ENCODE measurements around the gene E2F8.

DNA sequence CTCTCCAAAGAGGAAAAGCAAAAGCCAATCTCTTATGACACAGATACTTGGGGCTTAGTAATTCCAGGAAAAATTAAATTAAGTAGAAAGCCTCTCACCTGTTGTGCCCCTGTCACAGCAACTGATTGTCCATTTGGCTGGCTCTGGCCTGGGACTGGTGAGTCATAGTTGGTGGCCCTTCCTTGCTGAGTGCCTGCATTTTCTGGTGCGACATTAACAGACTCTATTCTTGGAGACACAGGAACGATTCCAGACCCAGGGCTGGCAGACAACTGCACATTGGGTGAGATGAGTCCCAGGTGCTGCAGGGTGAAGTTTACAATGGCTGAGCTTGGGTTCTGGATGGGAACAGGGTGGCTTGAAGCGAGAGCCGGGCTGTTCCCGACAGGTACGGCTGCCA is 15.6 kb downstream of the E2F8 start:
- TF ChIP-seq, protein P1, sequence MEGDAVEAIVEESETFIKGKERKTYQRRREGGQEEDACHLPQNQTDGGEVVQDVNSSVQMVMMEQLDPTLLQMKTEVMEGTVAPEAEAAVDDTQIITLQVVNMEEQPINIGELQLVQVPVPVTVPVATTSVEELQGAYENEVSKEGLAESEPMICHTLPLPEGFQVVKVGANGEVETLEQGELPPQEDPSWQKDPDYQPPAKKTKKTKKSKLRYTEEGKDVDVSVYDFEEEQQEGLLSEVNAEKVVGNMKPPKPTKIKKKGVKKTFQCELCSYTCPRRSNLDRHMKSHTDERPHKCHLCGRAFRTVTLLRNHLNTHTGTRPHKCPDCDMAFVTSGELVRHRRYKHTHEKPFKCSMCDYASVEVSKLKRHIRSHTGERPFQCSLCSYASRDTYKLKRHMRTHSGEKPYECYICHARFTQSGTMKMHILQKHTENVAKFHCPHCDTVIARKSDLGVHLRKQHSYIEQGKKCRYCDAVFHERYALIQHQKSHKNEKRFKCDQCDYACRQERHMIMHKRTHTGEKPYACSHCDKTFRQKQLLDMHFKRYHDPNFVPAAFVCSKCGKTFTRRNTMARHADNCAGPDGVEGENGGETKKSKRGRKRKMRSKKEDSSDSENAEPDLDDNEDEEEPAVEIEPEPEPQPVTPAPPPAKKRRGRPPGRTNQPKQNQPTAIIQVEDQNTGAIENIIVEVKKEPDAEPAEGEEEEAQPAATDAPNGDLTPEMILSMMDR (IDR thresholded peaks at IDR 0.05; ENCODE audit: insufficient read depth, low read depth, low read length), result no peak
- TF ChIP-seq EZH2 (IDR thresholded peaks at IDR 0.05; ENCODE audit: insufficient read depth, low read length), result no peak
